GM13977 (cell line): Measurements from ENCODE around the gene ILF2.

ENCODE experiments used
- DNase-seq: peaks from one replicate; pipeline ENCODE4 v3.0.0; 2012; ENCODE audit warnings: low spot score
- in situ Hi-C: fragments of 300-500 bp; cut with MboI; formaldehyde crosslinking; loops from one replicate; pipeline ENCODE4 v1.12.0; 2022; ENCODE audit warnings: low sequenced_read_pairs, low pct_unique_long_range_greater_than_20kb, mixed read lengths, inconsistent platforms; ENCODE audit not compliant: unreplicated experiment
- TF ChIP-seq, protein P1 (sequence below): IDR thresholded peaks from 2 replicates; pipeline ENCODE4 v1.5.1; 2012; ENCODE audit warnings: mild to moderate bottlenecking, control low read depth; ENCODE audit not compliant: insufficient read depth; ENCODE audit errors: extremely low read depth, missing control alignments

Gene ILF2

DNA sequence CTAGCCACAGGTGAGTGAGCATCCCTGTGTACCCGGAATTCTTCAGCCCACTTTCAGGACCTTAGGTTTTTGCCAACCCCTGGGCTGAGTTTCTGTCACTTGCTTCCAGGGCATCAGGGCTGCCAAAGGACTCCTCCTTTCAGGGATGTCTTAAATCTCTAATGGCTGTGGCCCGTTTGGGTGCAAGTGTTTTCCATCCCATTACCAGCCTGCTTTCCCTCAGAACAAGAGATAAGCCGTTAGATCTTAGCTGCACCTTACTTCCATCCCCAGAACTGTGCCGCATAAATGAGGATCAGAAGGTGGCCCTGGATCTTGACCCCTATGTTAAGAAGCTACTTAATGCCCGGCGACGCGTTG lies 11.6 kb downstream of the ILF2 start:
- in situ Hi-C loops, result no loop called here
- TF ChIP-seq, protein P1, sequence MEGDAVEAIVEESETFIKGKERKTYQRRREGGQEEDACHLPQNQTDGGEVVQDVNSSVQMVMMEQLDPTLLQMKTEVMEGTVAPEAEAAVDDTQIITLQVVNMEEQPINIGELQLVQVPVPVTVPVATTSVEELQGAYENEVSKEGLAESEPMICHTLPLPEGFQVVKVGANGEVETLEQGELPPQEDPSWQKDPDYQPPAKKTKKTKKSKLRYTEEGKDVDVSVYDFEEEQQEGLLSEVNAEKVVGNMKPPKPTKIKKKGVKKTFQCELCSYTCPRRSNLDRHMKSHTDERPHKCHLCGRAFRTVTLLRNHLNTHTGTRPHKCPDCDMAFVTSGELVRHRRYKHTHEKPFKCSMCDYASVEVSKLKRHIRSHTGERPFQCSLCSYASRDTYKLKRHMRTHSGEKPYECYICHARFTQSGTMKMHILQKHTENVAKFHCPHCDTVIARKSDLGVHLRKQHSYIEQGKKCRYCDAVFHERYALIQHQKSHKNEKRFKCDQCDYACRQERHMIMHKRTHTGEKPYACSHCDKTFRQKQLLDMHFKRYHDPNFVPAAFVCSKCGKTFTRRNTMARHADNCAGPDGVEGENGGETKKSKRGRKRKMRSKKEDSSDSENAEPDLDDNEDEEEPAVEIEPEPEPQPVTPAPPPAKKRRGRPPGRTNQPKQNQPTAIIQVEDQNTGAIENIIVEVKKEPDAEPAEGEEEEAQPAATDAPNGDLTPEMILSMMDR, result no peak
- no peak for DNase-seq

DNA sequence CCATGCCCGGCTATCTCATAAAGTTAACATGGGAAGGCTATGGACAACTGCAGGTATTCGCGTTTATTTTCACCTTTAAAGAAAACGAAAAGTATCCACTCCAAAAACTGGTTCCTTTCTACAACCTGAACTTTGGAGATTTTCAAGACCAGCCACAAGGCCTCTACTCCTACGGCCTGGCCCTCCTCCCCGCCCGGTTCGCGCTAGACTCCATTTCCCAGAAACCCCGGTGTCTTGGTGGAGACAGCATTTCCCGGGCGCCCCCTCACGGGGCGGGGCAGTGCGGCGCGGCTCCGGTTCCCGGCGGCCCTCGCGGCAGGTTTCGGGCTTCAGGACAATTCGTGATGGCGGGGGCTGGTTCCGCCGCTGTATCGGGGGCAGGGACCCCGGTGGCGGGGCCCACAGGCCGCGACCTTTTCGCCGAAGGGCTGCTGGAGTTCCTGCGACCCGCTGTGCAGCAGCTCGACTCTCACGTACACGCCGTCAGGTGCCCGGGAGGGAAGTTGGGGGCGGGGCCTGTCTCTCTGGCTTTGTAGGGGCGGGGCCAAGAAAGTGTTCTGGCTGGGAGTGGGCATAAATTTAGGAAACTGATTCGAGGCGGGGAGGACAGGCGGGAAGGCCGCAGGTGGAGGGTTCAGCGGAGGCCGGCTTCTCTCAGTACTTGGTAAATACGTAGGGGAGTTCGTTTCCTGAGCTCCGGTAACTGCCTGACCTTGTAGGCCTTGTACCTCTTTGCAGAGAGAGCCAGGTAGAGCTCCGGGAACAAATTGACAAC lies 12.2 kb downstream of the ILF2 start, which contains the start of gene SNAPIN:
Gene SNAPIN, plus strand, starts transcription at position 304 of the 775 bp plus-strand sequence. Its CDS starts 41 bp downstream, at position 345.
- peak; percentile 91 for DNase-seq
- in situ Hi-C loops, result no loop called here
- TF ChIP-seq, protein P1, result no peak

DNA sequence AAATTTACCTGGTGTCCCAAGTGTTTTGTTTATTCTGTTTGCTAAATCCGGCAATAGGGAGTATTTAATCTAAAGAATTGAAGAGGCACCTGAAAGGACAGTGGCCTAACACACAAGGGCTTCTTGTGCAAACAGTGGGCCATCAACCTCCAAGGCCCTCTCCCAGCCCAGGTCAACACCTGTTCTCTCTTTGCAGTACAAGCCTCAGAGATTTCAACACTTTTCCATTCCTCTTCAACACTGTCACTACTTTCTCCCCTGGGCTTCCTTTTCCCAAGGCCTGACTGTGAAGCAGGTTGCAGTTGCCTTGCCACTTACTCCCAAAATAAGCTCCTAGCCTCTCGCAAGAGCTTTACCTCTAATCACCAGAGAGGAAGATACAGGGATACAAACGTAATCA lies 15.5 kb downstream of the ILF2 start:
- no peak for DNase-seq
- in situ Hi-C loops, result no loop called here
- TF ChIP-seq, protein P1, result no peak

DNA sequence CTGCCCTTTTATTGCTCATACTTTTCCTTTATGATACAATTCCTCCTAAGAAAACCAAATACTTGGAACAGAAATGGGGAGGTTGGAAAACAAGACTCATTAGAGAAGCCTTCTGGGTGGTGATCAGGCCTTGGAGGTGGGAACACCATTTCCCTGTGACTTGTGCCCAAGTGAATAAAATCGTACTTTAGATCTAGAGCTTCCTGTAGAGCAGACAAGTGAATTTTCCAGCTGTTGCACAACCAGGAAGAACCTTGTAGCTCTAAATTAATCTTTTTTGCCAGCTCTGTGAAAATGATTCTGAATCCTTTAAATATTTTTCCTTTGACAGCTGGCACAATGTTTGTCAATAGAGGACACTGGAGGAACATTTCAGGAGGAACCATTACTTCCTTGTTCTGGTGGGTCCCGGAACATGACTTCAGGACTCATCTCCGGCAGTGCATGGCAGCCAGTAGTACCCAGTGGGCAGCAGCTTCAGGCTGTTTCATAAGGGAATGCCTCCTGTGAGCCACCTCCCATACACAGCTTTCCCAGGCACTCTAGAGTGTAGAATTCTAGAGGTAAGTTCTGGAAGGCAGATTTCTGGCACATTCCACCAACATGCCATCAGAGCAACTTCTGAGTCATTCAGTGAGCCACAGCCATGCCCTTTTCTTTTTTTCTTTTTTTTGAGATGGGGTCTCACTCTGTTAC lies 17.8 kb downstream of the ILF2 start:
- in situ Hi-C loops, result no loop called here
- no peak for DNase-seq

DNA sequence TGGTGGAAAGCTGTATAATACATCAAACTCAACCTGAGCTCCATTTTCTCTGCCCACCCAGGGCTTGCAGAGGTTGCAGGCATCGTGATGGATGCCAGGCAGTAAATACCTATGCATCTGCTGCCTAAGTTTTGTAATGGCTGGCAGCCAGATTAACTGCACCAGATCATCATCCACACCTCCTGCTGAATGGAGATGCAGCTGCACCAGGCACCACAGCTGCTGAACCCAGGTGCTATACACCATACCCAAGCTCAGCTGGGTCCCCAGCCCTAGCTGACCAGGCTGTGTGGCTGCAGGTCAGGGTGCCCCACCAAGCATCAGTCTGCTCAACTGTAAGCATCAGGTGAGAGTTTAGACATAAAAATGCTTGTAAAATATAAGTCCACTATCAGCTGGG lies 19.0 kb downstream of the ILF2 start:
- DNase-seq, result no peak
- TF ChIP-seq, protein P1, result no peak
- in situ Hi-C loops, result no loop called here

More for the DNA sequence above, 17.8 kb downstream of the ILF2 start:
- TF ChIP-seq, protein P1, result no peak

DNA sequence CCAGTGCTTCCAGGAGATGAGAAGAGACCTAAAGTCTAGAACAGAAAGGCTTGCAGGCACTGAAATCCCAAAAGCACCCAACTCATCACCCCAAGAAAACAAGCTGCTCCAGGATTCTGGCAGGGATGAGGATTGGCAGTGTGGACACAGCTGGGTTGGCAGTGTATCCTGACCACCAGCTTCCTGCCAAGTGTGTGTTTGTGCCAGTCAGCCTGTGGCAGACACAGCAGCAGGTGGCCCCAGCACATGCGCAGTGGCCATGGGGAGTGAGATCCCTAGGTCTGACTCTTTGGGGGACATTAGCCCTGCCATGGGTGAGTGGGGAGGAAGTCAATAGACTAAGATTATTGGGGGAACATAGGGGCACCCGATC lies 20.9 kb downstream of the ILF2 start:
- in situ Hi-C loops, result no loop called here
- TF ChIP-seq, protein P1, result no peak
- DNase-seq, result no peak
